ENCODE data around the gene CFAP221. TPM values are rescaled to one million over a fixed set of nuclear protein-coding genes. Genes with fewer than 3 reads are reported as not detected.

Gene CFAP221
- total and polyA plus RNA-seq, 10 of the 15 experiments (the other 5 are each of a cell fraction or from before 2014, with no cell fraction given): not detected

GRCh38 chr2:119638246-119638645 is 94.0 kb downstream of the CFAP221 start (continued):
- no peak for TF ChIP-seq EP300 (IDR thresholded peaks at IDR 0.05; ENCODE audit: borderline replicate concordance in 1 of 2, control insufficient read depth in 1 of 2, low read depth in 2 of 2, low read length in 2 of 2)

DNA sequence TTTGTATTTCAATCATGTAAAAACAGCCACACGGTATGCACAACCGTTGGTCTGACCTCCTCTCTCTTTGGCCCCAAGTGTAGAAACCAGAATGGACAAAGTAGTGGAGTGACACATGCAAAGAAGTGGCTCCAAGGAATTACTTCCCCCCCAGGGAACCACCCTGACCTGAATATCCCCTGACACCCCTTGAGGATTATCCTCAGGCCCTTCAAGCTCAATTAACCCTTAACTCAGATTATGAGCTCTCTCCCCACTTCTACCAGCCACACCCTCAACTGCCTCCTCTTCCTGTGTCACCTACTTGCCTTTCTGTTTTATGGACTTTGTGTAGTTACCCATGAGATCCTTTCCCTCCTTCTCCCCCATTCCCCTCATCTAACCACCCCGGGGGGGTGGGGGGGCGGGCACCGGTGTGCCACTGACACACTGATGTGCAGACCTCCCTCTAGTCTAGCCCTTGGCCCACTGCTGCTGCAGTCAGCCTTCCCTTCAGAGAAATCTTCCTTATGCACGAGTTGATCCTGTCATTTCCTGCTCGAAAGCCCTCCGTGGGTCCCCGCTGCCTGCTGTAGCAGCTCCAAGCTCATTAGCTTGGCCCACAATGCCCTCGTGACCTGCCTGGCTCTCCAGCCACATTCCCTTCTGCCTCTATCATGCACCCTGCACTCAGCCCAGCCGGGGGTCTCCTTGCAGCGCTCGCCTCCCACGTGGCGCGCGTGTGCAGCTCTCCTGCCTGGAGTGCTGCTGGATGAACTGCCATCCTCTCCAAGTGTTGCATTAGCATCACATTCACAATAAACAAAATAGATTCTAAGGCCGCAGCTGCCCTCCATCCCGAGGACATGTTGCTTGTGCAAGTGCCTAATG is 94.7 kb downstream of the CFAP221 start:
- H2AFZ ChIP-seq (ENCODE audit: control insufficient read depth, low read depth, low read length): no peak overlapping the region
- intact Hi-C loops (cut with micrococcal nuclease; ENCODE audit: unreplicated experiment) (no loop called here), in situ Hi-C loops (cut with MboI) (no loop called here)
- H3K27ac ChIP-seq (ENCODE audit: control insufficient read depth, insufficient read depth): no peak overlapping the region
- ATAC-seq (no peak), FAIRE-seq (no peak), DNase-seq (ENCODE audit: low read depth, low spot score) (no peak)
- no peak for TF ChIP-seq SREBF1 (IDR thresholded peaks at IDR 0.05; ENCODE audit: low read length)
- TF ChIP-seq RCOR1 (conservative IDR thresholded peaks at IDR 0.05; ENCODE audit: low read depth, low read length): no peak
- TF ChIP-seq SUPT20H (IDR thresholded peaks at IDR 0.05; ENCODE audit: borderline replicate concordance, control insufficient read depth, low read depth, low read length): no peak
- TF ChIP-seq ZNF384 (IDR thresholded peaks at IDR 0.05; ENCODE audit: borderline replicate concordance, low read depth, low read length): no peak
- TF ChIP-seq, protein P1, sequence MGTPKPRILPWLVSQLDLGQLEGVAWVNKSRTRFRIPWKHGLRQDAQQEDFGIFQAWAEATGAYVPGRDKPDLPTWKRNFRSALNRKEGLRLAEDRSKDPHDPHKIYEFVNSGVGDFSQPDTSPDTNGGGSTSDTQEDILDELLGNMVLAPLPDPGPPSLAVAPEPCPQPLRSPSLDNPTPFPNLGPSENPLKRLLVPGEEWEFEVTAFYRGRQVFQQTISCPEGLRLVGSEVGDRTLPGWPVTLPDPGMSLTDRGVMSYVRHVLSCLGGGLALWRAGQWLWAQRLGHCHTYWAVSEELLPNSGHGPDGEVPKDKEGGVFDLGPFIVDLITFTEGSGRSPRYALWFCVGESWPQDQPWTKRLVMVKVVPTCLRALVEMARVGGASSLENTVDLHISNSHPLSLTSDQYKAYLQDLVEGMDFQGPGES (IDR thresholded peaks at IDR 0.05): no peak
- no peak for TF ChIP-seq HDGF (IDR thresholded peaks at IDR 0.05)
- no peak for TF ChIP-seq PAX5 (IDR thresholded peaks at IDR 0.05; ENCODE audit: borderline replicate concordance, low read depth, low read length)
- no peak for TF ChIP-seq KDM1A (IDR thresholded peaks at IDR 0.05; ENCODE audit: borderline replicate concordance)
- no peak for TF ChIP-seq TAF1 (IDR thresholded peaks at IDR 0.05; ENCODE audit: borderline replicate concordance, low read depth, low read length)
- TF ChIP-seq MTA2 (IDR thresholded peaks at IDR 0.05; ENCODE audit: low read depth): no peak
- TF ChIP-seq USF2 (IDR thresholded peaks at IDR 0.05; ENCODE audit: borderline replicate concordance, low read depth, low read length): no peak
- TF ChIP-seq MLLT1 (IDR thresholded peaks at IDR 0.05): no peak
- H3K36me3 ChIP-seq (ENCODE audit: control insufficient read depth in 2 of 2, insufficient read depth in 2 of 2, low read length in 1 of 2): no peaks in the 10 kb centered on the region
- ChIA-PET CTCF (interaction anchor here (1.0 to 2.5 kb wide), 3 partner anchors 12 to 22 kb away, joined by 3 to 14 read pairs (median 4); no protein-coding TSS in a partner anchor), SMC1A (ENCODE audit: uncharacterized antibody, unreplicated experiment) (interaction anchor here (4.3 kb wide), 1 partner anchor 536 kb away, joined by 23 read pairs; no protein-coding TSS in a partner anchor), RAD21 (ENCODE audit: unreplicated experiment) (no interaction called here), POLR2A (no interaction called here)
- no peak overlapping the region for H3K4me2 ChIP-seq (ENCODE audit: control insufficient read depth, insufficient read depth)
- H3K27me3 ChIP-seq (replicated peaks in 1 of 2; ENCODE audit: control insufficient read depth in 2 of 2, insufficient read depth in 2 of 2, low read length in 1 of 2): no peaks in the 10 kb centered on the region; a peak in 1 of 4 replicates
- H3K79me2 ChIP-seq (ENCODE audit: control insufficient read depth, insufficient read depth, low read length): no peaks in the 10 kb centered on the region
- H3K9me3 ChIP-seq (replicated peaks; ENCODE audit: control insufficient read depth, insufficient read depth, low read length): no peaks in the 10 kb centered on the region
- no peaks in the 10 kb centered on the region; the same call in 1 of the 2 replicates for H4K20me1 ChIP-seq (ENCODE audit: control insufficient read depth, insufficient read depth)
- H3K4me1 ChIP-seq (ENCODE audit: control insufficient read depth, insufficient read depth, low read length): no peaks in the 10 kb centered on the region
- H3K4me3 ChIP-seq: no peak overlapping the region
- H3K9ac ChIP-seq (ENCODE audit: control insufficient read depth, insufficient read depth, low read length): no peak overlapping the region
- BruUV-seq (replicated peaks): no TSS peak
- 40% methylated on average over 17 of the region's 19 CpGs for WGBS (ENCODE audit: insufficient coverage, insufficient replicate concordance, low lambda C conversion rate, missing lambda C conversion rate)
